Measurements from ENCODE around the gene TCEAL9.

TCEAL9 gene

GRCh38 chrX:103356130-103356798 is at the start of gene TCEAL9:
Gene TCEAL9, plus strand, starts transcription at chrX:103356506. Its CDS starts 1,179 bp downstream, at chrX:103357685.
- no peak for TF ChIP-seq CTCF (IDR thresholded peaks at IDR 0.05)
- Histone ChIP-seq H3K4me3 (peak within 1 kb of the TSS; percentile 80), H3K27ac (peak within 1 kb of the TSS; percentile 87 to 94)
- peak; percentile 83 for DNase-seq (ENCODE audit: low spot score)

GRCh38 chrX:103309860-103310554 is 46.3 kb upstream of the TCEAL9 start:
- DNase-seq (ENCODE audit: low spot score), result no peak
- peak overlapping the region; percentile 66 for H3K4me3 ChIP-seq
- H3K27ac ChIP-seq, result no peak overlapping the region
- TF ChIP-seq CTCF (IDR thresholded peaks at IDR 0.05), result no peak

GRCh38 chrX:103310555-103311398 is 45.5 kb upstream of the TCEAL9 start, which contains the start of gene BEX2:
Gene BEX2, minus strand, starts transcription at chrX:103310990. Its CDS starts 1,014 bp downstream, at chrX:103309976.
- TF ChIP-seq CTCF (IDR thresholded peaks at IDR 0.05), result no peak
- peak within 1 kb of the TSS; percentile 66 for H3K4me3 ChIP-seq
- H3K27ac ChIP-seq, result no peak within 1 kb of the TSS
- DNase-seq (ENCODE audit: low spot score), result no peak

DNA sequence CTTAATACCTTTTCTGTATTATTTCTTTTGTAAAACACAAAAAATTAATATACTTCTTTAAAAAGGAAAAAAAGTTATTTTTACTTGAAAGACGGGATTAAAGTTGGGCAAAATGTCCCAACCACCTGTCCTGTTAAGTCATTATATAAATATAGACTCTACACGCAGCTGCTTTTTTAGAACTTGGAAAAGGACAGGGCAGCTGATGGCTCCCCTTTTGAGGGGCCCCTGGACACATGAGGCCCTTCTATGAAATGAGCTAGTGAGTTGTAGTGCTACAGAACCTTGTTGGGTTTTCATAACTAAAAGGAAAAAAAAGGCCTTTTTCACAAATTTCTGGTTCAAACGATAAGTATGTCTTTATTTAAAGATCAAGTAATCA is 44.9 kb upstream of the TCEAL9 start:
- DNase-seq (ENCODE audit: low spot score), result no peak
- Histone ChIP-seq H3K27ac (no peak overlapping the region), H3K4me3 (no peak overlapping the region)
- no peak for TF ChIP-seq CTCF (IDR thresholded peaks at IDR 0.05)

GRCh38 chrX:103329991-103330390 is 26.3 kb upstream of the TCEAL9 start, which contains the start of gene TCEAL7:
Gene TCEAL7, plus strand, starts transcription at chrX:103330239. Its CDS starts 1,165 bp downstream, at chrX:103331404.
- no peak for TF ChIP-seq CTCF (IDR thresholded peaks at IDR 0.05)
- Histone ChIP-seq H3K27ac (no peak within 1 kb of the TSS), H3K4me3 (peak within 1 kb of the TSS; percentile 52)
- DNase-seq (ENCODE audit: low spot score), result no peak

GRCh38 chrX:103330681-103331288 is 25.5 kb upstream of the TCEAL9 start:
- no peak overlapping the region for H3K27ac ChIP-seq
- no peak for DNase-seq (ENCODE audit: low spot score)
- no peak for TF ChIP-seq CTCF (IDR thresholded peaks at IDR 0.05)
- H3K4me3 ChIP-seq, result peak overlapping the region; percentile 52
